ENCODE data around the gene AKTIP.
"Not testable (repeated sequence)": the region's sequence is repeated elsewhere in the genome, so short reads cannot be mapped to it uniquely, and the experiment has no call there.

Gene AKTIP

DNA sequence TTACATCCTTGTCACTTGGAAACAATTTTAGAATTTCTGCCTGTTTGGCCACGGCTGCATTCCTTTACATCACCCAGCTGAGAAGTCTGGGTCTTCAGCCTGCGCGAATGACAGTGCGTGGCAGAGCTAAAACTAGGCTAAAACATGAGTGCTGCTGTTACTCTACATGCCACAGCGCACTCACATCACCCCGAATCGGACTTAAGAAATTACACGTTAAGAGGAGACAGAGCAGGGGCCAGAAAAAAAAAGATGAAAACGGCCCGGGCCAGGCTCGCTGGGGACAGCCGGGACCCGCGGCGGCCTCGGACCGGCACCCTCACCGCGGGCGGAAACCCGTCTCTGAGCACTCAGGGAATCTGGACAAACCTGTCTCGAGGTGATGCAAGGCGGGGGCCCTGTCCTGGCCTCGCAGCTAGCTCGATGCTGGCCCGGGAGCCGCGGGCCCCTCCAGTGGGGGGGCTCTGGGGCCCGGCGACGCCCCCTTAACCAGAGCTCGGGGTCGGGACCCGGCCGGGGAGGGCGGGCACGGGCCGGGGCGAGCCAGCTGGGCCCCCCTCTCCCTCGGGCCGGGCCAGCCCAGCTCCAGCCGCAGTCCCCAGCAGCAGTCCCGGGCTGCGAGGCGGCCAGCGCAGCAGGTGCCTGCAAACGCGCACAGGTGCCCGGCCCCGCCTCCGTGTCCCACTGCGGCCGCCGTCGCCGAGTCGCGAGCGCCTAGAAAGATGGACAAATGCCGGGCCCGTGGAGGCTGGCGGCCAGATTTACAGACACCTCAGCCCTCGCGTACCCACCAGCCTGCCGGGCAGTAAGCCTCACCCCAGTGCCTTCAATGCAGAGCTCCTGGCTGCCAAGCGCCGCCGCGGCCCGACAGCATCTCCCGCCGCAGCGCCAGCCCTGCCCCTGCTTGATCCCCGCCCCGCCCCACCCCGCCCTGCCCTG is at the start of gene AKTIP:
Gene AKTIP (minus strand): TSS at position 879 of the 939 bp plus-strand sequence. CDS start 2,950 bp downstream, outside the sequence.
- DNase-seq (ENCODE audit: low read depth in 2 of 2) = peak in 1 of 2 donors; percentile 21

DNA sequence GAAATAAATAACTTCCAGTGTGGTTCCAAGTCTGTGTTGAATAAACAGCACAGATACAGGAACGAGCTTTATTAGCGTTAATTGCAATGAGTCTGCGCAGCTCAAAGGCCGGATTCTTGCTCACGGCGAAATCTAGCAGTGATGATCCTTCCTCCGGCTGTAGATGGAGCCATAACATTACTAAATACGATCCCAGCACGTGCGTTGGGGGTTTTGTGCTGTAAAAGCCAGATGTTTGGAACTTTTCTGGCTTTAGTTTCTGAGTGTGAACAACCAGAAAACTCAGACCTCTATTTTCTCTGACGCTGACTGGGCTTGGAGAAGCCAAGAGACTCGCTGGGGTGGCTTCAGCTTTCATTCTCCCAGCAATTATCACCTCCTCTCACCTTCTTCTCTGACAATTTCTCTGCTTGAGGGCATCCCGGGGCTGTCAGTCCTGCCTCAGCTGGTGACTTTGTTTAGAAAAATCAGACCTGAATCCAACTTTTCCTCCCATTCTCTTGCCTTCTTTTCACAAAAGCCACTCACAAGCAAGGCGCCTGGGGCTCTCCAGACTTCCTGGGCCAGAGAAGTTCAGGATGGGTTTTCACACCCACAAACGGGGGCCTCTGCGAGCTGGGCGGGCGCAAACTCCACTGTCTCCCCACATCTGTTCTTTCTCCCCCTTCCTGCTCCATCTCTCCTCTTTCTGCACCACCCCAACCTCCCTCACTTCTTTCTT is 47.1 kb upstream of the AKTIP start:
- DNase-seq (ENCODE audit: low read depth in 2 of 2) = peak; percentile 18 to 34

DNA sequence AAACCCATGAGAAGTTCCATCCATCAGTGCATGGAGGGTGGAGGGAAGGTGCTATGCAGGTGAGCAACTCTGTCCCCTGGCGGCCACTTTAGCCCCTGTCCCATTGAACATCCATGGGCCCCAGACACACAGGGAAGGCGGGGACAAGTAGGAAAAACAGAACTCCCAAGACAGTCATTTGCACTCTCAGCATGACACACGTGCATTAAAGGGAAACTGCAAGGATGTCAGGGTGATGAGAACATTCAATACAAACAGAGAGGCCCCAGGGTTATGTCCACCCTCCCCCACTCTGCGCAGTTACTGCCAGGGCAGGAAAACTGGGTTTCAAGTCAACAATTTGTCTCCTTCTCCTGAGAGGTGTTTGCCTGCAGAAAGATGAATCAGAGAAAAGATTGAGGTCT is 44.0 kb upstream of the AKTIP start:
- no peak for DNase-seq (ENCODE audit: low read depth in 2 of 2)

DNA sequence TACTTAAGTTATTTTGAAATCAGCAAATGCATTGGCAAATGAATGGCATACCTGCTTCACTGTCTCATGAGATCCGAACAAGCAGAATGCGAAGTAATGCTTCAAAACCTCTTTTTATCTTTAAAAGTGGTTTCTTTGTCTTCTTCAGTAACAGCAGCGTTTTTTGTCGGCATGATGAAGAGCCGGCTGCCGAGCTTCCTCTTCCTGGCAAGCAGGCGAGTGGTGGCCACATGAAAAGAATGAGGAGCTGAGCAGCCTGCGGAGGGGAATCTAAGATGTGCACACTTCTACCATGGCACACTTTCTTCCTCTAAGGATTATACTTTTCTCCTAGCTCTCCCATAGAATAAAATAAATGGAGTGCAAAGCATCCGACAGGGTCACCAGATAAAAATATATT is 42.4 kb upstream of the AKTIP start:
- peak in 1 of 2 donors; percentile 18 for DNase-seq (ENCODE audit: low read depth in 2 of 2)

DNA sequence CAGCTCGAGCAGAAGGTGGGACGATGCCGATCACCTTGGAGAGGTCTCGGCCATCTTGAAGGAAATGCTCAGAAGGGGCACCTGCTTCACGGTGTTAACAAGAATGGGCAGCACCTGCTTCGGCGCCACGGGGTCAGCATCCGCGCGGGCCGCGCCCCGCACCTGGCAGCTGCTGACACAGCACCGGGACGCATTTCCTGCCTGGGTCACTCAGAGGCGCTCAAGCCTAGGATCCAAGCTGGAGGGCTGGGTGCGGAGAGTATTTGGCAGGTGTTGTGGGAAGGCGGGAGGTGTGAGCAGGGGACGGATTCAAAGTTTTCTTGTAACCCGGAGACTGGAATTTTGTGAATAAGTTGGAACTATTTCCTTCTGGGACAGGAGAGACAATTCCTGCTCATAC is 39.3 kb upstream of the AKTIP start:
- DNase-seq (ENCODE audit: low read depth in 2 of 2) = no peak

DNA sequence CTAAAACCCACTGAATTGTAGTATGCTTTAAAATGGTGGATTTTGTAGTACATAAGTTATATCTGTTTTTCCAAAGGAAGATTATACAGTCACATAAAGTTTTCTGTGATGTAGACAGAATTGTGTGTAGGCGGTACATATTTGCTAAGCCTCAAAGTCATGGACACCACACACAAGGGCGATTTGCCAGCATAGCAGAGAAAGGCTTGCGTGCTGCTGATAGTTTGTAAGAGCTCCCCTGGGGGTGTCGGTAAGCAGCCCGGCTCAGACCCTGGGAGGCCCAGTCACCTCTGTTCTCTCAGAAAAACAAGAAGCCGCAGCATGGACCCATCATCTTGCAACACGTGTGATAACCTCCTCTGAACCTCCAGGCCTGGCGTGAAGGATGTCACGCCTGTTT is 38.3 kb upstream of the AKTIP start:
- no peak for DNase-seq (ENCODE audit: low read depth in 2 of 2)

DNA sequence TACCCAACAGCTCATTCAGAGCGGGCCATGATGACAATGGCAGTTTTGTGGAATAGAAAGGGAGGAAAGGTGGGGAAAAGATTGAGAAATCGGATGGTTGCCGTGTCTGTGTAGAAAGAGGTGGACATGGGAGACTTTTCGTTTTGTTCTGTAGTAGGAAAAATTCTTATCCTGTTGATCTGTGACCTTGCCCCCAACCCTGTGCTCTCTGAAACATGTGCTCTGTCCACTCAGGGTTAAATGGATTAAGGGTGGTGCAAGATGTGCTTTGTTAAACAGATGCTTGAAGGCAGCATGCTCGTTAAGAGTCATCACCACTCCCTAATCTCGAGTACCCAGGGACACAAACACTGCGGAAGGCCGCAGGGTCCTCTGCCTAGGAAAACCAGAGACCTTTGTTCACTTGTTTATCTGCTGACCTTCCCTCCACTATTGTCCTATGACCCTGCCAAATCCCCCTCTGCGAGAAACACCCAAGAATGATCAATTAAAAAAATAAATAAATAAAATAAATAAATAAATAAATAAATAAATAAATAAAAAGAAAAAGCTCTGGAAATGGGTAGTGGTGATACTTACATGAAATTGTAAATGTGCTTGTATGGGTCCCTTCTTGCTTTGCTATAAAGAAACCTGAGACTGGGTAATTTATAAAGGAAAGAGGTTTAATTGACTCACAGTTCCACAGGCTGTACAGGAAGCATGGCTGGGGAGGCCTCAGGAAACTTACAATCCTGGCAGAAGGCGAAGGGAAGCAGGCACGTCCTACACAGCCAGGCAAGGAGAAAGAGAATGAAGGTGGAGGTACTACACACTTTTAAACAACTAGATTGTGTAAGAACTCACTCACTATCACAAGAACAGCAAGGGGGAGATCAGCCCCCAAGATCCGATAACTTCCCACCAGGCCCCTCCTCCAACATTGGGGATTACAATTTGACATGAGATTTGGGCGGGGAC is 37.0 kb upstream of the AKTIP start:
- not testable (repeated sequence) for DNase-seq (ENCODE audit: low read depth in 2 of 2)

DNA sequence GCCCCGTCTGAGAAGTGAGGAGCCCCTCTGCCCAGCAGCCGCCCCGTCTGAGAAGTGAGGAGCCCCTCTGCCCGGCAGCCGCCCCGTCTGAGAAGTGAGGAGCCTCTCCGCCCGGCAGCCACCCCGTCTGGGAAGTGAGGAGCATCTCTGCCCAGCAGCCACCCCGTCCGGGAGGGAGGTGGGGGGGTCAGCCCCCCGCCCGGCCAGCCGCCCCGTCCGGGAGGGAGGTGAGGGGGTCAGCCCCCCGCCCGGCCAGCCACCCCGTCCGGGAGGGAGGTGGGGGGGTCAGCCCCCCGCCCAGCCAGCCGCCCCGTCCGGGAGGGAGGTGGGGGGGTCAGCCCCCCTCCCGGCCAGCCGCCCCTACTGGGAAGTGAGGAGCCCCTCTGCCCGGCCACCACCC is 36.3 kb upstream of the AKTIP start:
- not testable (repeated sequence) for DNase-seq (ENCODE audit: low read depth in 2 of 2)

DNA sequence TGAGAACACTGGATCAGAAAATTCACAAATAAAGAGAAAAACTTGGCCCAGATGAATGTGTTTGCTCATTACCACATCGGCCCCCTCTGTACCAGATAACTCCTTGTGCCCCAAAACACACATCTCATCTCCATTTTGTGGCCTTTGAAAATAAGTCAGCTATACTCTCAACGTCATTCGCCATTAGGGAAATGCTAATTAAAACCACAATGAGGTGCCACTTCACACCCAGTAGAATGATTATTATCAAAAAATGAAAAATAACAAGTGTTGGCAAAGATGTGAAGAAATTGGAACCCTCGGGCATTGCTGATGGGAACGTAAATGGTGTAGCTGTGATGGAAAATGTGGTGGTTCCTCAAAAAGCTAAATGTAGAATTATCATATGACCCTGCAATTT is 34.6 kb upstream of the AKTIP start:
- no peak for DNase-seq (ENCODE audit: low read depth in 2 of 2)

DNA sequence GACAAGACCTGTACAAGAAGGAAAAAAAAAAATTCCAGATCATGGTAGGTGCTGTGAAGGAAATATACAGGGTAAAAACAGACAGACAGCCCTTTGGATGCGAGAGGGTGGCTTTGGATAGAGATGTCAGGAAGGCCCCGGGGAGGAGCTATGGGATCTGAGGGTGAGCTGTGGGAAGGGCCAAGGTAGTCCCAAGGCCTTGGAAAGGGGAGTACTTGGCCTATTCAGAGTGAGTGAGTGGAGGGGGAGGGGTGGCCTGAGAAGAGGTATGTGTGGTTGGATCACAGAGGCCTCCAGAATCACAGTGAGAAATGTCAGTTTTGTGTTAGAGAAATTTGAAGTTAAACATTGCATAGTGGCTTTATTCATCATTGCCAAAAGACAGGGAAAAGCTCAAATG is 31.2 kb upstream of the AKTIP start:
- no peak for DNase-seq (ENCODE audit: low read depth in 2 of 2)

DNA sequence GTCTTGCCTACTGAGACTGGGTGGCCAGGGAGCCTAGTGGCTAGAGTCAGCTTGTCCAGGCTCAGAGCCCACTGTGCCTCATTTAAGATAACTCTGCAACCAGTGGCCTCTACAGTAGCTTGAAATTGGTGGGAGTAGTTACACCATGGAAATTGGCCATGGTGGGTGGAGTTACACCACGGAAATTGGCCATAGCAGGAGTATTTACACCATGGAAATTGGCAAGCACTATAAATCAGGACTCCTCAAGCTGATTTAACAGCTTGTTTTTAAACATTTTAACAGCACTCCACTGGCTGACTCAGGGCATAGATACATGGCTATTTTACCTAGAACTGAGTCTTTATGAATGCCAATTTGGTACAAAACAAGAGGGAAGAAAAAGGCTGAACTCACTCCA is 27.7 kb upstream of the AKTIP start:
- no peak for DNase-seq (ENCODE audit: low read depth in 2 of 2)

DNA sequence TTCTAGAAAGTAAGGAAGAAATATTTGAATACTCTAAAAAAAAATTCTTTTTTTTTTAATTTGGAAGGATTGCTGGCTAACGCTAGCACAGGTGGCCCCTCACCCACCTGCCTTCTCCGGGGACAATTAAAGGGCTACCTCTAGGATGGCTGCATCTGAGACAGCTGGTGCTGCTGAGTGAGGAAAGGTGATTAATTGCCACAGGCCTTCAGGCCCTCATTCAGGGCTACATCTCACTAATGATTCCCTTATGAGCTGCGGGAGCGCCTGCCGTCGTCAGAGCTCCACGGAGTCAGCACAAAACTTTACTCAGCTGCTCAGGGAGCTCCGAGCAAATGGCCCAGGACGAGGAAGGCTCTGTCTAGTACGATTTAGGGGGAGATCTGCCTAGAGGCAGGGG is 27.0 kb upstream of the AKTIP start:
- no peak for DNase-seq (ENCODE audit: low read depth in 2 of 2)

DNA sequence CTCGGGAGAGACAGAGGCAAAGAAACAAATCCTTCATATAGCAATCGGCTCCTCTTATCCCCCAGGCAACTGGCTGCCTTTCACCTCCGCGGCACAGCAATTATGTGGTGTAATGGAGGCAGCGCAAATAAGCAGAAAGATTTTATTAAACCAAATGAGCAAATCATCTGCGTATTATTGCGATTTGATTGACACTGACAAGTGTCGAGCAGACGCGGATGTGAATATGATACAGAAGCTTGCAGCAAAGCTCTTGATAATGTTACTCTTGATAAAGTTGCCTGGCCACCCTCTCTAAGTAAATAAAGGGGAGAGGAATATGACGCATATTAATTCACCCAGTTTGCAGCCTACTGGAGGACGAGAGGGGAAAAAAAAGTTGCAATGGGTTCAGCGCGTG is 26.5 kb upstream of the AKTIP start:
- no peak for DNase-seq (ENCODE audit: low read depth in 2 of 2)

DNA sequence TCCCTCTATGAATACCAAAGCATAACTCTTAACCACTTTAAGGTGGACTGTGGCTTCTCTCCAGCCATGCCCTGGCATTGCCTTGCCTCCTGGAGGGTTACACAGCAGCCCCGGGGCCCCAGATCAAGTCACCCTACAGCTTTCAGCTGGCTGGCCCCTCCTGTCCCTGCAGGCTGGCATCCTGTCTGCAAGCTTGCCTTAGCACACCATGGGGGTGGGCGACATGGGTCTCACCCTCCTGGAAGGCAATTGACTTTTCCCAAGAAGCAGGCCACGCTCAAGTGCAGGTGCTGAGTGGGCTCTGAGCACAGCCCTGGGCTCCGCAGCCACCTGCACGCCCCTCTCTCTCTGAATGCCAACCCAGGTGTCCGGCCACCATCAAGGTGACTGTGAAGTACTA is 25.8 kb upstream of the AKTIP start:
- DNase-seq (ENCODE audit: low read depth in 2 of 2) = no peak

DNA sequence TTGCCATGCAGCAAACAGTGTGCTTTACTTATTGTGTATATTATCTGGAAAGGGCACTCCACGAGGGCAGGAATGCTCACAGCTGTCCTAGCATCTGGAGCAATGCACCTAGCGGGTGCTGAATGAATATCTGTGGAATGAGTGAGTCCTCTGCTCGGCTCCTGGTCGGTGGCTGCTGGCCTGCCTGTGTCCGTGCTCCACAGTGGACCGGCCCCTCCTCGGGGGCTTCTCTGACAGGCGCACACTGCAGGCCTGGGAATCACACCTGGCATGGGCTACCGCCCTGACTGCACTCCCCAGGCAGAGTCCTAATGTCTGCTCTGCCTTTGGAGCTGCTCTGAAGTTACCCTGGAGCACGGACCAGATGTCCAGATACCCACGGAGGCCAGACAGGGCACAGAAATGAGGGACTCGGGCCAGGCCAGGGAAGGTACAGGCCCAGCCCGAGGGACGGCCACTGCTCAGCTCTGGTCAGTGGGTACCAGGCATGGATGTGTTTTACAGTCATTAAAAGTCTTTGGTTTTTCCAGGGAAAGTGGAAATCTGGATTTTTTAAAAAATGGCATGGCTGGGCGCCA is 21.1 kb upstream of the AKTIP start:
- no peak for DNase-seq (ENCODE audit: low read depth in 2 of 2)

DNA sequence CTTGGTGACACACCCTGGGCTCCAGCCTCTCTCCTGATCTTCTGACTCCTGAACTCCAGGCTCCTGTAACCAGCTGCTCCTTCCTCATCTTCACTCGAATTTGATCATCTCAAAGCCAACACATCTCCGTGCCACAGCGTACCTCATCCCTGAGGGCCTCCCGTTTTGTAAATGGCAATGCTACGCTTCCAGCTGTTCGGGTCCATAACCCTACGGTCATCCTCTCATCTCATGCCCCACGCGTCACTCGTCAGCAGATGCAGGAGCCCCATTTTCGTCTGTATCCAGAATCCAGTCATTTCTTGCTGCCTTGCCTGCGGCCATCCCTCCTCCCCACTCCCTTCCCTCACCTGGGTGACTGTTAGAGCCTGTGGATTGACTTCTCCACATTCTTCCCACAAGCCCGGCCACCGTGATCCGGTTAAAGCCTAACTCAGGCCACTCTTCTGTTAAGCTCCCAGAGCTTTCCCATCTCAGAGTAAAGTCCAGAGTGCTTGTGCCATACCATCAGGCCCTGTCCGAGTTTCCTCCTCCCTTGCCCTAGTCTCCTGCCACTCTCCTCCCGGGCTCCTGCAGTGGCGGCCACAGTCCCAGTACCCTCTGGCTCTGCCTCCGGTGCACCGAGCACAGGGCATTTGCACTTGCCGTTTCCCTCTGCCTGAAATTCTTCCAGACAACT is 20.3 kb upstream of the AKTIP start:
- DNase-seq (ENCODE audit: low read depth in 2 of 2) = no peak

DNA sequence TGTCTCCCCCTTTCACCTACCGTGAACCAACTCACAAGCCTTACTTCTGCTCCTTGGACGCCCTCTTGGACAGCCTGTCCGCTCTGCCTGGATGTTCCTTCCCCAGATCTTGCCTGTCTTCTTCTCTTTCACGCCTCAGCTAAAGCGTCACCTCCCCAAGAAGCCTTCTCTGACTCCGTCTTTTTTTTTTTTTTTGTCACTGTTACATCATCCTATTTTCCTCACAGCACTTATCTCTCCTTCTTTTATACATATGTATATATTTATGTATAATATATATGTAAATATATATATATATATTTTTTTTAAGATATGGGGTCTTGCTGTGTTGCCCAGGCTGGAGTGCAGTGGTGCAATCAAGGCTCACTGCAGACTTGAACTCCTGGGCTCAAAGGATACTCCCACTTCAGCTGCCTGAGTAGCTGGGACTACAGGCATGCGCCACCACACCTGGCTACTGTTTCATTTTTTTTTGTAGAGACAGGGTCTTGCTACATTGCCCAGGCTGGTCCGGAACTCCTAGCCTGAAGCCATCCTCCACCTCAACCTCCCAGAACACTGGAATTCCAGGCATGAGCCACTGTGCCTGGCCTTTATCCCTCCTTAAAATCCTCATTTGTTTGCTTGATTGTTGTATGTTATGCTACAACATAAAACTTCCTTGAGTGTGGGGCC is 16.5 kb upstream of the AKTIP start:
- no peak for DNase-seq (ENCODE audit: low read depth in 2 of 2)

DNA sequence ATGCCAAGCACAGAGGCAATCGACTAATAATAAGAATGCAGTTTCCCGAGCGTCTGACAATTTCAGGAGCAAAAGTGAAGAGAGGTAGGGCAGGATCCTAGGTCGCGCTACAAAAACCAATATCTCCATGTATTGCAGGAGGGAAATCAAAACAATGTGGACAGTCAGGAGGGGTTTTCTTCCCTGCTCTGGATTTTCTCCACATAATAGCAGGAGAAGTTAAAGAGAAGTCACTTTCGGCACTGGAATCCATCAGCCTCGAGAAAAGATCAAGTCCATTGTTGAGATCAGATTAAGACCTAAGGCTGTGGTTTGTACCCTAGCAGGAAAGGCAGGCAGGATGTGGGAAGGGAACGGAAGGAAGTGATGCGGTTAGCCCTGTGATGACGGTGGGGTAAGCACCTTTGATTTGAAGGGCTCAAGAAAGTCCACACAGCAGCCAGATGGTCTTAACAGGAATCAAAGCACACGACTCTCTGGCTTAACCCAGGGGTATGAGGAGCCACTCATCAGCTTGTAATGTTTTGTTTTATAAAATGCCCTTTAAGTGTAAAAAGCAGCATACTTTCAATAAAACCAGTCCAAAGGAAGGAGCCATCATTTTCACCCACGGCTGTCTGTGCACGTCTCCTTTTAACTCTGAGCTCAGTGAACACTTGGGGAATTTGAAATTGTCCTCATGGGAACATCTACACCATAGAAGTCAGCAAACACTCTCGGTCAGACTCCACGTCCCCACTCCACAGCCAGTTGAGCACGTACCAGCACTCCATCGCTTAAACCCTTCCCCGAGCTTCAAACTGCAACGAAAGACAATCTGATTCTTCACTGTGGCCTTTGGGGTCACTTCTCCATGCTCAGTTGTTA is 15.8 kb upstream of the AKTIP start:
- peak; percentile 29 to 49 for DNase-seq (ENCODE audit: low read depth in 2 of 2)

DNA sequence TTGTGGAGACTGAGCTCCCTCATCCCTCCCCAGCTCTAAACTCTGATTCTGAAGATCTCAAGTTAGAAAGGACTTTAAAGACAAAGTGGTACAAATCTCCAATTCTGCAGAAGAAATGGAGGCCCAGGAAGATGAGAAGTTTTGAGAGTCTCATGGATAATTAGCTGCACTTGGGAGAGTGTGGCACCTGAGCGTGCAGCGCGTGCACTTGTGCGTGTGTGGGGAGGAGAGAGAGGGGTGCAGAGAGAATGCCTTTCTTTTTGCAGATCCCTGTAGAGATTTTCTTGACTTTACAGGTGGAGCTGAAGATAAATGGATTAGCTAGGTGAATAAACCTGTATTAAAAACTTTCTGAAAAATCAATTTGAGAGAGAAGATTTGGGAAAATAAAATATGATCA is 14.8 kb upstream of the AKTIP start:
- DNase-seq (ENCODE audit: low read depth in 2 of 2) = no peak
